NT2/D1 (cell line): ENCODE results near the gene IL16.

Experiments used
- SUZ12 ChIP-seq: IDR thresholded peaks from 2 replicates; pipeline ENCODE4 v1.6.1; 2011; ENCODE audit not compliant: insufficient read length, insufficient read depth; ENCODE audit errors: extremely low read depth
- YY1 ChIP-seq: IDR thresholded peaks from 2 replicates; pipeline ENCODE4 v1.6.1; 2011; ENCODE audit not compliant: insufficient read length, insufficient read depth
- ZNF274 ChIP-seq: IDR thresholded peaks from 2 replicates; pipeline ENCODE4 v1.6.1; 2011; ENCODE audit warnings: mild to moderate bottlenecking, low read depth, low read length

GRCh38 chr15:81181220-81181619 lies 15.5 kb upstream of the IL16 start:
- TF ChIP-seq YY1 (no peak), SUZ12 (no peak), ZNF274 (no peak)
